Vagina (tissue), 2 donors: ENCODE measurements around the gene LZTS2. TPM values are rescaled to one million over a fixed set of nuclear protein-coding genes. Genes with fewer than 3 reads are reported as not detected.
A peak's percentile ranks its signal among the peaks of the same experiment; 100 is the strongest.
"Not testable (repeated sequence)": the region's sequence is repeated elsewhere in the genome, so short reads cannot be mapped to it uniquely, and the experiment has no call there.

Experiments used
- DNase-seq, 2 donors: peaks; one replicate each; pipeline ENCODE4 v3.0.0-alpha.2; 2017; ENCODE audit errors: extremely low spot score in 2 of 2
- H3K27ac ChIP-seq: fragments of 200-600 bp; sonication (generic); one replicate; pipeline ENCODE4 v1.5.1; 2019
- H3K27me3 ChIP-seq: fragments of 200-600 bp; sonication (generic); one replicate; pipeline ENCODE4 v1.5.1; 2019
- H3K36me3 ChIP-seq, 2 donors: fragments of 200-600 bp; sonication (generic); one replicate each; pipeline ENCODE4 v1.5.1; 2017 to 2019
- H3K4me1 ChIP-seq: fragments of 200-600 bp; sonication (generic); one replicate; pipeline ENCODE4 v1.5.1; 2019
- H3K4me3 ChIP-seq, 2 donors: fragments of 200-600 bp; sonication (generic); 1 replicate in 1 of 2; 2 replicates in 1 of 2; pipeline ENCODE4 v1.5.1; 2016 to 2019
- H3K9me3 ChIP-seq: fragments of 200-600 bp; sonication (generic); one replicate; pipeline ENCODE4 v1.5.1; 2019
- POLR2A ChIP-seq, 2 donors: fragments of 450-650 bp; IDR thresholded peaks; one replicate each; pipeline ENCODE4 v1.6.1; 2017; ENCODE audit warnings: antibody characterized with exemption in 2 of 2, mild to moderate bottlenecking in 2 of 2, moderate library complexity in 2 of 2
- POLR2AphosphoS5 ChIP-seq, 2 donors: sonication (generic); formaldehyde crosslinking; IDR thresholded peaks; one replicate each; pipeline ENCODE4 v1.9.0; 2017; ENCODE audit warnings: antibody characterized with exemption in 2 of 2, mild to moderate bottlenecking in 2 of 2, low read depth in 1 of 2; ENCODE audit not compliant: insufficient read depth in 1 of 2
- intact Hi-C: fragments of 100-400 bp; cut with DNase I; formaldehyde crosslinking; loops from one replicate; pipeline ENCODE4 v1.15.1; 2023
- total RNA-seq: library from RNA; depleted of rRNA; stranded (reverse); fragments of >200 nt; gene quantifications from one replicate; pipeline ENCODE4 v1.2.3, GENCODE V29; 2016
- TF ChIP-seq, protein P1 (sequence below), 3 experiments: fragments of 450-650 bp in 2 of 3; fragments of 200-600 bp in 1 of 3; sonication (generic) in 1 of 3; IDR thresholded peaks; one replicate each; pipeline ENCODE4 v1.5.1; 2017 to 2019; ENCODE audit warnings: antibody characterized with exemption in 3 of 3, mild to moderate bottlenecking in 2 of 3, moderate library complexity in 2 of 3

Gene LZTS2
- total RNA-seq, 1 donor from 2014 or later, result 99.4 TPM

DNA sequence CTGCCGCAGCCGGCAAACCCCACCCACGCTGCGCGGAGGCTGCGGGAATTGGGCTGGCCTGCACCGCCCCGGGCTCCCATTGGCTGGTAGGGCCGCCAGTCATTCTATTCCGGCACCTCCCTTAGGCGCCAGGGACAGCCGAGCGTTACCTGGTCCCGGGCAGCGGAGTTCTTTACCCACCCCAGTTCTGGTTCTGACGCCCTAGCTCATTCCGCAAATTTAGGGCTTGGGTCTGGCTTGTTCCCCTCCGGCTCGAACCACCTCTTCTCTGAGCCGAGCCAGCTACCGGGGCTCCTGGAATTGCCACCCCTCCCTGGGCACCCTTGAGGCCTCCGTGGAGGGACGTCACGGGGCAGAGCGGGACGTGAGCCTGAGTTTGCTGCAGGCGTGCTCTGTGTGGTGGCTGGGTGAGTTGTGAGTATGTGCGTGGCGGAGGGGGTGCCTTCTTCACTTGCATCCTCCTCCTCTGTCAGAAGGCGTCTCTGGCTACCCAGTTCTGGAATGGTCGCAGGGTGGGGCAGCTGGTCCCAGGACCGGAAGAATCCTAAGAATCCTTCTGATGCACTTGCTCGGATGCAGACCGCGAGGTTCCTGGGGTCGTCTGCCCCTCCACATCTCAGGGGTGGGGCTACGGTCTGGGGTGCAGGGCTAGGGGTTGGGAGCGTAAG lies 31.7 kb downstream of the LZTS2 start, which contains the start of the genes PDZD7 and SFXN3:
Gene PDZD7, minus strand, starts transcription at position 2 of the 668 bp plus-strand sequence. CDS start 910 bp downstream, outside the sequence.
Gene SFXN3, plus strand, starts transcription at position 107 of the 668 bp plus-strand sequence. CDS start 3,461 bp downstream, outside the sequence.
- intact Hi-C loops, result no loop called here
- peaks cover 0 to 19% of the 10 kb centered on the region in 2 donors for H3K36me3 ChIP-seq
- DNase-seq, result no peak
- peak within 1 kb of the TSS; percentile 100 for H3K27ac ChIP-seq
- H3K9me3 ChIP-seq, result no peaks in the 10 kb centered on the region
- H3K4me3 ChIP-seq, result peak within 1 kb of the TSS; percentile 66 to 89
- peaks cover 45% of the 10 kb centered on the region for H3K4me1 ChIP-seq
- no peaks in the 10 kb centered on the region for H3K27me3 ChIP-seq
- peak; percentile 77 to 98 for TF ChIP-seq POLR2AphosphoS5 (IDR thresholded peaks at IDR 0.05; ENCODE audit: insufficient read depth in 1 of 2, low read depth in 1 of 2)
- TF ChIP-seq, protein P1, sequence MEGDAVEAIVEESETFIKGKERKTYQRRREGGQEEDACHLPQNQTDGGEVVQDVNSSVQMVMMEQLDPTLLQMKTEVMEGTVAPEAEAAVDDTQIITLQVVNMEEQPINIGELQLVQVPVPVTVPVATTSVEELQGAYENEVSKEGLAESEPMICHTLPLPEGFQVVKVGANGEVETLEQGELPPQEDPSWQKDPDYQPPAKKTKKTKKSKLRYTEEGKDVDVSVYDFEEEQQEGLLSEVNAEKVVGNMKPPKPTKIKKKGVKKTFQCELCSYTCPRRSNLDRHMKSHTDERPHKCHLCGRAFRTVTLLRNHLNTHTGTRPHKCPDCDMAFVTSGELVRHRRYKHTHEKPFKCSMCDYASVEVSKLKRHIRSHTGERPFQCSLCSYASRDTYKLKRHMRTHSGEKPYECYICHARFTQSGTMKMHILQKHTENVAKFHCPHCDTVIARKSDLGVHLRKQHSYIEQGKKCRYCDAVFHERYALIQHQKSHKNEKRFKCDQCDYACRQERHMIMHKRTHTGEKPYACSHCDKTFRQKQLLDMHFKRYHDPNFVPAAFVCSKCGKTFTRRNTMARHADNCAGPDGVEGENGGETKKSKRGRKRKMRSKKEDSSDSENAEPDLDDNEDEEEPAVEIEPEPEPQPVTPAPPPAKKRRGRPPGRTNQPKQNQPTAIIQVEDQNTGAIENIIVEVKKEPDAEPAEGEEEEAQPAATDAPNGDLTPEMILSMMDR (IDR thresholded peaks at IDR 0.05), result no peak
- peak in 1 of 2 donors; percentile 86 for TF ChIP-seq POLR2A (IDR thresholded peaks at IDR 0.05)

DNA sequence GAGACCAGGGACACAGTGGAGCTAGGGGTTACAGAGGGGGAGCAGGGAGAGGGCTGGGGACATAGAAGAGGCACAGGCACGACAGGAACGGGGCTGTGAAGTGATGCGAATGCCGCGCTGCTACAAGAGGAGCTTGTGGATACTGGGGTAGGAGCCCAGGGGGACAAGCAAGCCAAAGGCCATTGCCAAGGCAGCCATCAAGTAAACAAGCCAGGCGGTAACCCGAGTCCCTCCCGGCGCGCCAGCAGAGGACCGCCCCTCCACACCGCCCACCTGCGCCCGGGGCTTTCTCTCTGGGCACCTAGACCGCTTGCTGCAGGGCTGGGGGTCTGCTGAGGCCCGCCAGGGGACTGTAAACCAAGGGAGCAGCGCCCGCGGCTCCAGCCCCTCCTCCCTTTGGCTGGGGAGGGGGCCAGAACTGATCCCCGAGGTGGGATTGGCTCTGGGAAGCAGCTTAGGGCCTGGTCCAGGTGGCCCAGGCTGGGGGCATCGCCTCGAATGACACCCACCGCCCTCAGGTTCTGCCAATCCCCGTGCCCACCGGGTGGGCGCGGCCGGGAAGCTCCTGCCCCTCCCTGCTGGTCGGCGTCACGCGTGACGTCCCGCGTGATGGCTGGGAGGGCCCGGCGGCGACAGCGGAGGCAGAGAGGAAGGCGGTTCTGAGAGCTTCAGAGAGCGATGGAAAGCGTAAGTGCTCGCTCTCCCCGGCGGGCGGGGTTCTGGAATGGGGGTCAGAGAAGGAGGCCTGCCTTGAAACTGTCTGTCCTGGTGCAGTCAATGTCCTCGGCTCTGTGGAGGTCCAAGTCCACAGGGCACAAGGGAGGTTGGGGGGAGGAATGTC lies 32.4 kb downstream of the LZTS2 start:
- H3K9me3 ChIP-seq, result no peaks in the 10 kb centered on the region
- H3K4me3 ChIP-seq, result peak overlapping the region; percentile 66 to 89
- peak overlapping the region; percentile 100 for H3K27ac ChIP-seq
- TF ChIP-seq, protein P1 (IDR thresholded peaks at IDR 0.05), result no peak
- peak in 1 of 2 donors; percentile 66 for TF ChIP-seq POLR2A (IDR thresholded peaks at IDR 0.05)
- TF ChIP-seq POLR2AphosphoS5 (IDR thresholded peaks at IDR 0.05; ENCODE audit: insufficient read depth in 1 of 2, low read depth in 1 of 2), result peak; percentile 9 to 95
- no peaks in the 10 kb centered on the region for H3K27me3 ChIP-seq
- H3K36me3 ChIP-seq, result peaks cover 0 to 27% of the 10 kb centered on the region in 2 donors
- intact Hi-C loops, result no loop called here
- peaks cover 45% of the 10 kb centered on the region for H3K4me1 ChIP-seq
- DNase-seq, result no peak

DNA sequence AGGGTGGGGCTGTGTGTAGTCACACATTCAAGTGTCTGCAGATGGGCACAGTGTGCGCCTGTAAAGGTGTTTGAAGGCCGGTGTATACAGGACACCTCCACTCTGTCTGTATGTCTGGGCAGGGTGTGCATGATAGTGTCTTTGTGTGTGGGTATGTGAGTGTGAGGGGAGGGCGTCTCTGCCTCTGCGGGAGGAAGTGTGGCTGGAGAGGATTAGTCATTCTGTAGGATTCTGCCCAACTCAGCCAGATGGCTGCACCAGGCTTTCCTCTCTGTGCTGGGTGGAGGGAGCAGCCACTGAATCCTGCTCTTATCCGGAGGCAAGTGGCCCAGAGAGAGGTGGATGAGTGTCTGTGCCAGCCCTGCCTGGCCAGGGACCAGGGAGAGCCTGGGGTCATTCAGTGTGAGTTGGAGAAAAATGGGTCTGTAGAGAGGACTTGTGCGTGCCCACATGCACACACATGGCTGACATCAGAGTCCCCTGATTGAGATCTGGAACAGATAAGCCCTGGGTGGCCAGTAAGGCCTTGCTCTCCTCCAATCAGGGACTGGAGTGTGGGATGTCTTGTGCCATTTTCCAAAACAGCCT lies 33.1 kb downstream of the LZTS2 start:
- H3K27ac ChIP-seq, result peak overlapping the region; percentile 100
- intact Hi-C loops, result no loop called here
- peaks cover 45% of the 10 kb centered on the region for H3K4me1 ChIP-seq
- H3K4me3 ChIP-seq, result peak overlapping the region; percentile 66 to 89
- peaks cover 0 to 34% of the 10 kb centered on the region in 2 donors for H3K36me3 ChIP-seq
- TF ChIP-seq, protein P1 (IDR thresholded peaks at IDR 0.05), result no peak
- peak in 1 of 2 donors; percentile 81 for TF ChIP-seq POLR2AphosphoS5 (IDR thresholded peaks at IDR 0.05; ENCODE audit: insufficient read depth in 1 of 2, low read depth in 1 of 2)
- no peak for DNase-seq
- H3K9me3 ChIP-seq, result no peaks in the 10 kb centered on the region
- no peaks in the 10 kb centered on the region for H3K27me3 ChIP-seq

DNA sequence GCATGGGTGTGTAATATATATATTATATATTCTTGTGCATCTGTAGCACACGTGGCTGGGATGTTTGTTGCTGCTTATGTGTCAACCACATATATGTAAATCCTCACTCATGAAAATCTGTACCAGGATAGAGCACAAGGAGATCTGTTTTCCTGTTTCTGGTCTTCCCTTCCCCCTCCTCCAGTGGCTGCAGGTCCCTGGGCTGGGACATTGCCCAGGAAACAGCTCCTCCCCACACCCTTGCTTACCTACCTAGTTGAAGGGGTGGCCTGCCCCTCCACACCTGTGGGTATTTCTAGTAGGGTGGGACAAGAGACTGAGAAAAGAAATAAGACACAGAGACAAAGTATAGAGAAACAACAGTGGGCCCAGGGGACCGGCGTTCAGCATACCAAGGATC lies 33.7 kb downstream of the LZTS2 start:
- intact Hi-C loops, result no loop called here

DNA sequence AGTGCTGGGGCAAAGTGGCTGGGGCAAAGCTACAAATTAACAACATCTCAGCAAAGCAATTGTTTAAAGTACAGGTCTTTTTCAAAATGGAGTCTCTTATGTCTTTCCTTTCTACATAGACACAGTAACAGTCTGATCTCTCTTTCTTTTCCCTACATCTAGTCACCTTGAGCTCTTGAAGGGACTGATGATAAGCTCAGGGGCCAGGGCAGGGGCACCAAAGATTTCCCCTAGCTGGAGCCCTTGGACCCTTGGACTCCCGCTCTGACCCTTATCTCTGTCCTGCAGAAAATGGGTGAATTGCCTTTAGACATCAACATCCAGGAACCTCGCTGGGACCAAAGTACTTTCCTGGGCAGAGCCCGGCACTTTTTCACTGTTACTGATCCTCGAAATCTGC lies 34.8 kb downstream of the LZTS2 start:
- H3K27me3 ChIP-seq, H3K27ac ChIP-seq, H3K9me3 ChIP-seq, H3K4me3 ChIP-seq, DNase-seq, intact Hi-C loops: not testable (repeated sequence)
- Histone ChIP-seq H3K36me3 (peaks cover 0 to 43% of the 10 kb centered on the region in 2 donors), H3K4me1 (peaks cover 45% of the 10 kb centered on the region)

More for the DNA sequence above, 33.7 kb downstream of the LZTS2 start:
- no peak for DNase-seq
- H3K9me3 ChIP-seq, result no peaks in the 10 kb centered on the region
- H3K36me3 ChIP-seq, result peaks cover 0 to 40% of the 10 kb centered on the region in 2 donors
- no peaks in the 10 kb centered on the region for H3K27me3 ChIP-seq
- peaks cover 45% of the 10 kb centered on the region for H3K4me1 ChIP-seq
- H3K27ac ChIP-seq, result peak overlapping the region; percentile 100
- H3K4me3 ChIP-seq, result peak overlapping the region; percentile 66 to 89
- TF ChIP-seq POLR2A (IDR thresholded peaks at IDR 0.05) (no peak), POLR2AphosphoS5 (IDR thresholded peaks at IDR 0.05; ENCODE audit: insufficient read depth in 1 of 2, low read depth in 1 of 2) (no peak)
- TF ChIP-seq, protein P1 (IDR thresholded peaks at IDR 0.05), result no peak
